IMR-90 (cell line): ENCODE measurements around the gene NSF. TPM values are rescaled to one million over a fixed set of nuclear protein-coding genes. Genes with fewer than 3 reads are reported as not detected.
"Not testable (repeated sequence)": the region's sequence is repeated elsewhere in the genome, so short reads cannot be mapped to it uniquely, and the experiment has no call there.

Experiments used
- ATAC-seq: fragments of 200-7000 bp; cut with Tn5 transposase; 2 replicates; pipeline ENCODE4 v1.9.1; 2020; ENCODE audit warnings: low read depth, mild to moderate bottlenecking, moderate library complexity
- BruUV-seq: library from RNA; stranded (reverse); fragments of 400-500 nt; replicated peaks from 2 replicates; lab custom pipeline; 2021; lab: Mats Ljungman, UMichigan
- CTCF ChIA-PET: fragments of 300-600 bp; formaldehyde crosslinking; extraction: SDS; loops from one replicate; lab custom pipeline; 2021; ENCODE audit warnings: antibody characterized with exemption; lab: Yijun Ruan, JAX
- POLR2A ChIA-PET: fragments of 300-600 bp; sonication (Branson Sonifier 250); formaldehyde crosslinking; loops from one replicate; lab custom pipeline; 2022; ENCODE audit warnings: antibody characterized with exemption; ENCODE audit not compliant: unreplicated experiment; lab: Charles Lee
- DNase-seq: peaks from one replicate; pipeline ENCODE4 v3.0.0; 2013
- H2AFZ ChIP-seq: replicated peaks from 2 replicates; pipeline ENCODE3; 2013; ENCODE audit warnings: low read length, mild to moderate bottlenecking; ENCODE audit not compliant: poor library complexity
- H2AK5ac ChIP-seq: 2 replicates; pipeline ENCODE4 v1.6.1; 2013; ENCODE audit warnings: low read depth, low read length, inconsistent platforms
- H2AK9ac ChIP-seq: replicated peaks from 2 replicates; pipeline ENCODE3; 2013; ENCODE audit warnings: mild to moderate bottlenecking, low read depth, low read length, moderate library complexity; ENCODE audit not compliant: poor library complexity
- H2BK120ac ChIP-seq: 2 replicates; pipeline ENCODE4 v1.6.1; 2013; ENCODE audit warnings: low read depth, low read length, inconsistent platforms
- H2BK15ac ChIP-seq: 3 replicates; pipeline ENCODE4 v1.6.1; 2013; ENCODE audit warnings: low read depth, low read length, inconsistent platforms
- H2BK20ac ChIP-seq: 2 replicates; pipeline ENCODE4 v1.6.1; 2013; ENCODE audit warnings: low read depth, mild to moderate bottlenecking, inconsistent platforms, low read length, moderate library complexity
- H2BK5ac ChIP-seq: 2 replicates; pipeline ENCODE4 v1.6.1; 2013; ENCODE audit warnings: mild to moderate bottlenecking, low read depth, low read length, inconsistent platforms; ENCODE audit not compliant: poor library complexity, severe bottlenecking
- H3K14ac ChIP-seq: replicated peaks from 2 replicates; pipeline ENCODE4 v1.6.1; 2013; ENCODE audit warnings: low read depth, low read length, inconsistent platforms
- H3K18ac ChIP-seq: 2 replicates; pipeline ENCODE4 v1.6.1; 2013; ENCODE audit warnings: low read depth, low read length, control low read depth
- H3K23ac ChIP-seq: 2 replicates; pipeline ENCODE4 v1.6.1; 2013; ENCODE audit warnings: low read depth, low read length, inconsistent platforms
- H3K27ac ChIP-seq: 2 replicates; pipeline ENCODE4 v1.5.1; 2013; ENCODE audit warnings: mild to moderate bottlenecking, control low read depth, low read length; ENCODE audit not compliant: insufficient read depth
- H3K27me3 ChIP-seq: 2 replicates; pipeline ENCODE4 v1.6.1; 2013; ENCODE audit warnings: low read length; ENCODE audit not compliant: control insufficient read depth, insufficient read depth
- H3K36me3 ChIP-seq: 2 replicates; pipeline ENCODE4 v1.6.1; 2013; ENCODE audit warnings: low read length, mixed read lengths; ENCODE audit not compliant: control insufficient read depth, insufficient read depth
- H3K4ac ChIP-seq: 2 replicates; pipeline ENCODE4 v1.6.1; 2013; ENCODE audit warnings: low read depth, low read length, inconsistent platforms
- H3K4me1 ChIP-seq: 2 replicates; pipeline ENCODE4 v1.6.1; 2013; ENCODE audit warnings: low read length, mixed read lengths; ENCODE audit not compliant: control insufficient read depth, insufficient read depth
- H3K4me2 ChIP-seq: 2 replicates; pipeline ENCODE4 v1.6.1; 2013; ENCODE audit warnings: low read depth, mild to moderate bottlenecking, control low read depth, low read length, moderate library complexity
- H3K4me3 ChIP-seq: 2 replicates; pipeline ENCODE4 v1.5.1; 2013; ENCODE audit warnings: low read depth, mild to moderate bottlenecking, control low read depth, low read length, moderate library complexity; ENCODE audit not compliant: insufficient read depth
- H3K56ac ChIP-seq: 2 replicates; pipeline ENCODE4 v1.6.1; 2013; ENCODE audit warnings: low read length, inconsistent platforms; ENCODE audit not compliant: insufficient read depth; ENCODE audit errors: extremely low read depth
- H3K79me1 ChIP-seq, 2 experiments: 2 replicates each; pipeline ENCODE4 v1.6.1; 2013; ENCODE audit warnings: low read length in 2 of 2, inconsistent platforms in 1 of 2, low read depth in 1 of 2
- H3K9ac ChIP-seq: 2 replicates; pipeline ENCODE4 v1.6.1; 2013; ENCODE audit warnings: low read depth, low read length, control low read depth
- H3K9me1 ChIP-seq: 2 replicates; pipeline ENCODE4 v1.6.1; 2013; ENCODE audit warnings: low read length, inconsistent platforms; ENCODE audit not compliant: insufficient read depth
- H3K9me3 ChIP-seq: 2 replicates; pipeline ENCODE4 v1.6.1; 2013; ENCODE audit warnings: low read length; ENCODE audit not compliant: control insufficient read depth, insufficient read depth
- H4K20me1 ChIP-seq: 2 replicates; pipeline ENCODE4 v1.6.1; 2013; ENCODE audit warnings: low read length, inconsistent platforms; ENCODE audit not compliant: insufficient read depth
- H4K5ac ChIP-seq: 2 replicates; pipeline ENCODE4 v1.6.1; 2013; ENCODE audit warnings: mild to moderate bottlenecking, low read depth, low read length, control low read depth
- H4K8ac ChIP-seq, 2 experiments: 2 replicates each; pipeline ENCODE4 v1.6.1; 2013; ENCODE audit warnings: low read depth in 2 of 2, low read length in 2 of 2, control low read depth in 1 of 2, inconsistent platforms in 1 of 2
- H4K91ac ChIP-seq: 2 replicates; pipeline ENCODE4 v1.6.1; 2013; ENCODE audit warnings: low read depth, low read length, inconsistent platforms; ENCODE audit not compliant: insufficient read depth
- WGBS, 2 experiments: methylation state at CpG; one replicate each; pipeline versions ENCODE4 v1.1.5 to v1.1.7; 2013; ENCODE audit warnings: missing lambda C conversion rate in 2 of 2; ENCODE audit not compliant: insufficient read length in 1 of 2; ENCODE audit errors: extremely low coverage in 2 of 2; 5-methylcytosine and 5-hydroxymethylcytosine counted together
- dilution Hi-C: fragments of 300-500 bp; cut with HindIII; formaldehyde crosslinking; loops from one replicate; pipeline ENCODE4 v1.14.3; 2018; ENCODE audit warnings: low sequenced_read_pairs; ENCODE audit not compliant: unreplicated experiment
- in situ Hi-C: fragments of 300-500 bp; cut with MboI; formaldehyde crosslinking; loops from 3 replicates; pipeline ENCODE4 v1.14.3; 2019; ENCODE audit warnings: low sequenced_read_pairs, inconsistent platforms, mixed read lengths
- intact Hi-C: fragments of 100-400 bp; cut with micrococcal nuclease; formaldehyde crosslinking; loops from 2 replicates; pipeline ENCODE4 v1.10.0; 2022
- polyA plus RNA-seq, 3 experiments: library from polyadenylated mRNA; depleted of rRNA; stranded (reverse); fragments of >200 nt; gene quantifications; 2 replicates each; pipeline ENCODE4 v1.2.3, GENCODE V29; 2012; ENCODE audit warnings: low replicate concordance in 1 of 3
- total RNA-seq: library from RNA; depleted of rRNA; stranded (reverse); fragments of >200 nt; gene quantifications from 2 replicates; pipeline ENCODE4 v1.2.3, GENCODE V29; 2012

Gene NSF
- total and polyA plus RNA-seq, 2 of the 4 experiments (the other 2 are of a cell fraction), result 38.9 to 110 TPM

GRCh38 chr17:46627452-46627851, 37.0 kb downstream of the NSF start:
- H3K4me1 ChIP-seq, BruUV-seq, H3K9ac ChIP-seq, intact Hi-C loops, dilution Hi-C loops, H4K5ac ChIP-seq, H2BK20ac ChIP-seq, H3K79me1 ChIP-seq, H3K27me3 ChIP-seq, H4K91ac ChIP-seq, H4K8ac ChIP-seq, H3K4ac ChIP-seq, H3K27ac ChIP-seq, CTCF ChIA-PET, H2AK9ac ChIP-seq, H3K18ac ChIP-seq, H2BK5ac ChIP-seq, H2AFZ ChIP-seq, H2BK15ac ChIP-seq, H3K36me3 ChIP-seq, H4K20me1 ChIP-seq, H3K4me3 ChIP-seq, DNase-seq, in situ Hi-C loops, H3K9me3 ChIP-seq, H3K23ac ChIP-seq, H3K4me2 ChIP-seq, POLR2A ChIA-PET, H2BK120ac ChIP-seq, H2AK5ac ChIP-seq, H3K9me1 ChIP-seq, H3K56ac ChIP-seq, H3K14ac ChIP-seq: not testable (repeated sequence)
- ATAC-seq, result peak; percentile 83
- no CpG with 5 or more reads among the region's 2 CpGs for WGBS, 2 experiments

- DNase-seq, H2BK5ac ChIP-seq, H3K4me3 ChIP-seq, H2AFZ ChIP-seq, H3K27me3 ChIP-seq, H3K9me1 ChIP-seq, H3K4me1 ChIP-seq, H3K4ac ChIP-seq, H4K91ac ChIP-seq, H3K27ac ChIP-seq, H3K9me3 ChIP-seq, H3K56ac ChIP-seq, dilution Hi-C loops, BruUV-seq, H3K23ac ChIP-seq, H2AK5ac ChIP-seq, CTCF ChIA-PET, H2AK9ac ChIP-seq, H4K8ac ChIP-seq, H3K9ac ChIP-seq, H4K20me1 ChIP-seq, H3K36me3 ChIP-seq, H4K5ac ChIP-seq, H2BK15ac ChIP-seq, POLR2A ChIA-PET, H3K4me2 ChIP-seq, H3K18ac ChIP-seq, H3K79me1 ChIP-seq, H2BK20ac ChIP-seq, H3K14ac ChIP-seq, ATAC-seq, H2BK120ac ChIP-seq, in situ Hi-C loops, intact Hi-C loops: not testable (repeated sequence)
- WGBS, 2 experiments, result no CpG with 5 or more reads among the region's 5 CpGs
Measured at GRCh38 chr17:46628753-46629436, 38.4 kb downstream of the NSF start.
